Panc1 (cell line): ENCODE data around the gene CDYL2. TPM values are rescaled to one million over a fixed set of nuclear protein-coding genes. Genes with fewer than 3 reads are reported as not detected.

ENCODE experiments used
- ATAC-seq: fragments of 200-7000 bp; cut with Tn5 transposase; 2 replicates; pipeline ENCODE4 v1.9.1; 2020; ENCODE audit warnings: mild to moderate bottlenecking, moderate library complexity
- BruUV-seq: library from RNA; stranded (reverse); fragments of 400-500 nt; replicated peaks from 2 replicates; lab custom pipeline; 2021; lab: Mats Ljungman, UMichigan
- CTCF ChIA-PET: fragments of 300-600 bp; sonication (Branson Sonifier 250); formaldehyde crosslinking; loops from one replicate; lab custom pipeline; 2022; ENCODE audit warnings: antibody characterized with exemption; lab: Charles Lee
- POLR2A ChIA-PET: fragments of 300-600 bp; sonication (Branson Sonifier 250); formaldehyde crosslinking; loops from one replicate; lab custom pipeline; 2022; ENCODE audit warnings: antibody characterized with exemption; lab: Charles Lee
- DNase-seq: peaks from one replicate; pipeline ENCODE4 v3.0.0-alpha.2; 2010; ENCODE audit warnings: low read depth, low spot score
- H3K27ac ChIP-seq: 2 replicates; pipeline ENCODE4 v1.5.1; 2011; ENCODE audit warnings: mild to moderate bottlenecking, low read length, inconsistent platforms
- H3K27me3 ChIP-seq: fragments of 200-500 bp; sonication (Bioruptor generic); 2 replicates; pipeline ENCODE4 v1.6.0; 2014; ENCODE audit warnings: low read length, inconsistent platforms; ENCODE audit not compliant: control insufficient read depth, insufficient read depth
- H3K36me3 ChIP-seq: fragments of 200-500 bp; sonication (Bioruptor generic); 2 replicates; pipeline ENCODE4 v1.5.1; 2014; ENCODE audit warnings: inconsistent platforms, mild to moderate bottlenecking, low read length, moderate library complexity; ENCODE audit not compliant: control insufficient read depth, insufficient read depth
- H3K4me1 ChIP-seq: 2 replicates; pipeline ENCODE4 v1.5.1; 2011; ENCODE audit warnings: inconsistent platforms, mild to moderate bottlenecking, low read length, moderate library complexity; ENCODE audit not compliant: control insufficient read depth, insufficient read depth
- H3K4me3 ChIP-seq, 2 experiments: 2 replicates each; pipeline ENCODE4 v1.5.1; 2011 to 2012; ENCODE audit warnings: low read depth in 2 of 2, low read length in 2 of 2, mild to moderate bottlenecking in 2 of 2, inconsistent platforms in 1 of 2, moderate library complexity in 1 of 2
- H3K9me3 ChIP-seq: fragments of 200-500 bp; sonication (Bioruptor generic); 2 replicates; pipeline ENCODE4 v1.5.1; 2014; ENCODE audit warnings: low read depth, mild to moderate bottlenecking, inconsistent platforms, low read length, moderate library complexity; ENCODE audit not compliant: control insufficient read depth, insufficient read depth
- POLR2AphosphoS5 ChIP-seq: IDR thresholded peaks from 2 replicates; pipeline ENCODE4 v1.6.1; 2012; ENCODE audit warnings: mild to moderate bottlenecking, low read depth, low read length, moderate library complexity
- SIN3A ChIP-seq: IDR thresholded peaks from 2 replicates; pipeline ENCODE4 v1.6.1; 2012; ENCODE audit warnings: low read depth, mild to moderate bottlenecking, low read length, moderate library complexity, borderline replicate concordance; ENCODE audit not compliant: insufficient read depth
- TCF7L2 ChIP-seq: IDR thresholded peaks from 2 replicates; pipeline ENCODE4 v1.6.1; 2011; ENCODE audit warnings: mild to moderate bottlenecking, low read depth, low read length, inconsistent platforms
- in situ Hi-C: cut with HindIII; loops from 2 replicates; pipeline ENCODE4 v1.10.0; 2016; ENCODE audit warnings: low sequenced_read_pairs, low pct_unique_long_range_greater_than_20kb
- intact Hi-C: fragments of 100-400 bp; cut with micrococcal nuclease; formaldehyde crosslinking; loops from one replicate; pipeline ENCODE4 v1.10.0; 2022; ENCODE audit not compliant: unreplicated experiment
- total RNA-seq: library from RNA; stranded (reverse); gene quantifications from one replicate; pipeline ENCODE4 v1.2.1, GENCODE V29; 2021; ENCODE audit not compliant: unreplicated experiment
- TF ChIP-seq, protein P1 (sequence below): fragments of 450-650 bp; IDR thresholded peaks from 2 replicates; pipeline ENCODE4 v1.5.1; 2017; ENCODE audit warnings: mild to moderate bottlenecking
- TF ChIP-seq, protein P2 (sequence below), 2 experiments: IDR thresholded peaks; 2 replicates each; pipeline ENCODE4 v1.6.1; 2011 to 2012; ENCODE audit warnings: low read depth in 2 of 2, control low read depth in 1 of 2, low read length in 1 of 2, mild to moderate bottlenecking in 1 of 2, moderate library complexity in 1 of 2; ENCODE audit not compliant: insufficient read depth in 1 of 2

Gene CDYL2
- total RNA-seq, 1 experiment from 2014 or later = 6.1 TPM

DNA sequence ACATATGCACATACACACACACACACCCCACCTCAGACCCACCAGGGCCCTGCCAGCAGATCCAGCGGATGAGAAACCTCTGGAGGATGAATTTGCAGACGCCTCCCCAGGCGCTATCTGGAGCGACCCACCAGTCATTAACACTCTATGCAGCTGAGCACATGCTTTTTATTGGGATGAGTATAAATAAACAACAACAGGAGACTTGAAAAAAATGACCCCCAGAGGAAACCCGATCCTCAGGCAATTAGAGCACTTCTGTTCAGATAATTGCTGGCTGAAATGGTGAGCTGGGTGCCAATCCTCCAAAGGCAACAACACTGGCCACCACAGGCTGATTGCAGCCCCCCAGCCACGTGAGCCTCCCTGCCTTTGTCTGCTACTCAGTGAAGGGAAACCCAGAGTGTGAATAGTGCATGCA, 230.7 kb downstream of the CDYL2 start:
- in situ Hi-C loops (no loop called here), intact Hi-C loops (no loop called here)
- ChIA-PET CTCF (no interaction called here), POLR2A (no interaction called here)
- H3K4me3 ChIP-seq = no peak overlapping the region
- H3K27ac ChIP-seq = no peak overlapping the region
- no TSS peak for BruUV-seq
- no peak for DNase-seq
- H3K36me3 ChIP-seq = no peaks in the 10 kb centered on the region
- TF ChIP-seq, protein P1, sequence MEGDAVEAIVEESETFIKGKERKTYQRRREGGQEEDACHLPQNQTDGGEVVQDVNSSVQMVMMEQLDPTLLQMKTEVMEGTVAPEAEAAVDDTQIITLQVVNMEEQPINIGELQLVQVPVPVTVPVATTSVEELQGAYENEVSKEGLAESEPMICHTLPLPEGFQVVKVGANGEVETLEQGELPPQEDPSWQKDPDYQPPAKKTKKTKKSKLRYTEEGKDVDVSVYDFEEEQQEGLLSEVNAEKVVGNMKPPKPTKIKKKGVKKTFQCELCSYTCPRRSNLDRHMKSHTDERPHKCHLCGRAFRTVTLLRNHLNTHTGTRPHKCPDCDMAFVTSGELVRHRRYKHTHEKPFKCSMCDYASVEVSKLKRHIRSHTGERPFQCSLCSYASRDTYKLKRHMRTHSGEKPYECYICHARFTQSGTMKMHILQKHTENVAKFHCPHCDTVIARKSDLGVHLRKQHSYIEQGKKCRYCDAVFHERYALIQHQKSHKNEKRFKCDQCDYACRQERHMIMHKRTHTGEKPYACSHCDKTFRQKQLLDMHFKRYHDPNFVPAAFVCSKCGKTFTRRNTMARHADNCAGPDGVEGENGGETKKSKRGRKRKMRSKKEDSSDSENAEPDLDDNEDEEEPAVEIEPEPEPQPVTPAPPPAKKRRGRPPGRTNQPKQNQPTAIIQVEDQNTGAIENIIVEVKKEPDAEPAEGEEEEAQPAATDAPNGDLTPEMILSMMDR = no peak
- no peak for TF ChIP-seq POLR2AphosphoS5
- TF ChIP-seq SIN3A = no peak
- no peak for TF ChIP-seq TCF7L2
- TF ChIP-seq, protein P2, sequence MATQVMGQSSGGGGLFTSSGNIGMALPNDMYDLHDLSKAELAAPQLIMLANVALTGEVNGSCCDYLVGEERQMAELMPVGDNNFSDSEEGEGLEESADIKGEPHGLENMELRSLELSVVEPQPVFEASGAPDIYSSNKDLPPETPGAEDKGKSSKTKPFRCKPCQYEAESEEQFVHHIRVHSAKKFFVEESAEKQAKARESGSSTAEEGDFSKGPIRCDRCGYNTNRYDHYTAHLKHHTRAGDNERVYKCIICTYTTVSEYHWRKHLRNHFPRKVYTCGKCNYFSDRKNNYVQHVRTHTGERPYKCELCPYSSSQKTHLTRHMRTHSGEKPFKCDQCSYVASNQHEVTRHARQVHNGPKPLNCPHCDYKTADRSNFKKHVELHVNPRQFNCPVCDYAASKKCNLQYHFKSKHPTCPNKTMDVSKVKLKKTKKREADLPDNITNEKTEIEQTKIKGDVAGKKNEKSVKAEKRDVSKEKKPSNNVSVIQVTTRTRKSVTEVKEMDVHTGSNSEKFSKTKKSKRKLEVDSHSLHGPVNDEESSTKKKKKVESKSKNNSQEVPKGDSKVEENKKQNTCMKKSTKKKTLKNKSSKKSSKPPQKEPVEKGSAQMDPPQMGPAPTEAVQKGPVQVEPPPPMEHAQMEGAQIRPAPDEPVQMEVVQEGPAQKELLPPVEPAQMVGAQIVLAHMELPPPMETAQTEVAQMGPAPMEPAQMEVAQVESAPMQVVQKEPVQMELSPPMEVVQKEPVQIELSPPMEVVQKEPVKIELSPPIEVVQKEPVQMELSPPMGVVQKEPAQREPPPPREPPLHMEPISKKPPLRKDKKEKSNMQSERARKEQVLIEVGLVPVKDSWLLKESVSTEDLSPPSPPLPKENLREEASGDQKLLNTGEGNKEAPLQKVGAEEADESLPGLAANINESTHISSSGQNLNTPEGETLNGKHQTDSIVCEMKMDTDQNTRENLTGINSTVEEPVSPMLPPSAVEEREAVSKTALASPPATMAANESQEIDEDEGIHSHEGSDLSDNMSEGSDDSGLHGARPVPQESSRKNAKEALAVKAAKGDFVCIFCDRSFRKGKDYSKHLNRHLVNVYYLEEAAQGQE (IDR thresholded peaks at IDR 0.05; ENCODE audit: insufficient read depth in 1 of 2, low read depth in 2 of 2, low read length in 1 of 2) = no peak
- no peaks in the 10 kb centered on the region for H3K27me3 ChIP-seq
- H3K9me3 ChIP-seq = no peaks in the 10 kb centered on the region
- no peak for ATAC-seq
- H3K4me1 ChIP-seq = no peaks in the 10 kb centered on the region

DNA sequence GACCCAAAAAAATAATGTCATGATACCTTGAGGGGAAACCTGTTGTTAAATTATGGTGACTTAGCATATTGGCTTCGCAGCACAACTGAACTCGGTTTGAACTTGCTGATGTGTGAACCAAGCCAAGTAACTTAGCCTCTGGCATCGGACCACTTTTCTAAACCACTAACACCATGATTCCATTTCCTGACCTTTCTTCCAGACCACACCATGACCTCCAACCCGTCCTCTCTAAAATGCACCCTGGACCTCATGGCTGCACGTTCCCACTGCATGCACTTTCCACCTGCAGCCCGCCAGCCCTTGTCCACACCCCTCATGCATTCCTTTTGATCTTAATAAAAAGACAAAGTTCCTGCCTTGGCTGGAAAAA, 234.3 kb downstream of the CDYL2 start:
- no peaks in the 10 kb centered on the region for H3K9me3 ChIP-seq
- H3K27me3 ChIP-seq = no peaks in the 10 kb centered on the region
- no peak for ATAC-seq
- no peak overlapping the region for H3K27ac ChIP-seq
- in situ Hi-C loops (no loop called here), intact Hi-C loops (no loop called here)
- BruUV-seq = no TSS peak
- ChIA-PET POLR2A (no interaction called here), CTCF (no interaction called here)
- H3K4me1 ChIP-seq = no peaks in the 10 kb centered on the region
- H3K36me3 ChIP-seq = no peaks in the 10 kb centered on the region
- no peak for DNase-seq
- no peak overlapping the region for H3K4me3 ChIP-seq
- TF ChIP-seq TCF7L2 (no peak), SIN3A (no peak), POLR2AphosphoS5 (no peak)
- TF ChIP-seq, protein P2 (IDR thresholded peaks at IDR 0.05; ENCODE audit: insufficient read depth in 1 of 2, low read depth in 2 of 2, low read length in 1 of 2) = no peak
- TF ChIP-seq, protein P1 = no peak
